Fibroblast of lung (primary cell): ENCODE data around the gene HINT1. TPM values are rescaled to one million over a fixed set of nuclear protein-coding genes. Genes with fewer than 3 reads are reported as not detected.

Source experiments
- DNase-seq, 2 donors: peaks; one replicate each; pipeline versions ENCODE4 v3.0.0 to v3.0.0-alpha.2; 2010; ENCODE audit warnings: low read depth in 2 of 2
- H2AFZ ChIP-seq: 2 replicates; pipeline ENCODE4 v1.5.1; 2012; ENCODE audit warnings: low read length, control low read depth, inconsistent platforms
- H3K27ac ChIP-seq: 2 replicates; pipeline ENCODE4 v1.5.1; 2011; ENCODE audit warnings: low read length, control low read depth; ENCODE audit not compliant: insufficient read depth
- H3K27me3 ChIP-seq: 2 replicates; pipeline ENCODE4 v1.5.1; 2011; ENCODE audit warnings: mild to moderate bottlenecking, low read length; ENCODE audit not compliant: control insufficient read depth, insufficient read depth
- H3K36me3 ChIP-seq: 2 replicates; pipeline ENCODE4 v1.5.1; 2011; ENCODE audit warnings: low read length; ENCODE audit not compliant: control insufficient read depth, insufficient read depth
- H3K4me1 ChIP-seq: 2 replicates; pipeline ENCODE4 v1.5.1; 2011; ENCODE audit warnings: low read length; ENCODE audit not compliant: control insufficient read depth, insufficient read depth; ENCODE audit errors: extremely low read depth
- H3K4me2 ChIP-seq: 2 replicates; pipeline ENCODE4 v1.5.1; 2011; ENCODE audit warnings: low read length, control low read depth; ENCODE audit not compliant: insufficient read depth; ENCODE audit errors: extremely low read depth
- H3K4me3 ChIP-seq, 4 experiments: fragments of 200-600 bp in 1 of 4; sonication (generic) in 1 of 4; replicated peaks in 1 of 4; 2 replicates each; pipeline ENCODE4 v1.5.1; 2011 to 2016; ENCODE audit warnings: low read length in 4 of 4, low read depth in 3 of 4, mild to moderate bottlenecking in 3 of 4, control low read depth in 2 of 4, inconsistent platforms in 1 of 4, mixed read lengths in 1 of 4; ENCODE audit not compliant: insufficient read depth in 1 of 4; ENCODE audit errors: control extremely low read depth in 1 of 4
- H3K79me2 ChIP-seq: 2 replicates; pipeline ENCODE4 v1.5.1; 2012; ENCODE audit warnings: mild to moderate bottlenecking, low read length, inconsistent platforms; ENCODE audit not compliant: control insufficient read depth, insufficient read depth
- H3K9ac ChIP-seq: 2 replicates; pipeline ENCODE4 v1.5.1; 2011; ENCODE audit warnings: mild to moderate bottlenecking, low read length, control low read depth; ENCODE audit not compliant: insufficient read depth
- H3K9me3 ChIP-seq: 2 replicates; pipeline ENCODE4 v1.5.1; 2012; ENCODE audit warnings: low read depth, low read length; ENCODE audit not compliant: control insufficient read depth, insufficient read depth
- H4K20me1 ChIP-seq: 2 replicates; pipeline ENCODE4 v1.5.1; 2011; ENCODE audit warnings: low read length; ENCODE audit not compliant: control insufficient read depth, insufficient read depth; ENCODE audit errors: extremely low read depth
- EZH2 ChIP-seq: IDR thresholded peaks from 2 replicates; pipeline ENCODE4 v1.5.1; 2012; ENCODE audit warnings: low read length, control low read depth, mild to moderate bottlenecking; ENCODE audit errors: missing control alignments
- polyA plus RNA-seq, 2 donors: library from polyadenylated mRNA; depleted of rRNA in 1 of 2; stranded (reverse) in 1 of 2; unstranded in 1 of 2; fragments of >200 nt; gene quantifications; 2 replicates each; pipeline ENCODE4 v1.2.1, GENCODE V29; 2011 to 2012; ENCODE audit warnings: missing spikeins in 1 of 2
- total RNA-seq: library from RNA; depleted of rRNA; stranded (reverse); fragments of >200 nt; gene quantifications from 2 replicates; pipeline ENCODE4 v1.2.1, GENCODE V29; 2014
- TF ChIP-seq, protein P1 (sequence below), 2 donors: IDR thresholded peaks in 1 of 2; conservative IDR thresholded peaks in 1 of 2; 1 replicate in 1 of 2; 2 replicates in 1 of 2; pipeline ENCODE4 v1.5.1; 2011 to 2012; ENCODE audit warnings: low read length in 2 of 2, control low read depth in 1 of 2, inconsistent platforms in 1 of 2, low read depth in 1 of 2, mild to moderate bottlenecking in 1 of 2

The HINT1 gene
- total and polyA plus RNA-seq, 2 donors (not counting 1 experiment from before 2014, with no cell fraction given) = 225 to 332 TPM

GRCh38 chr5:131204964-131205363 lies 39.9 kb upstream of the HINT1 start:
- Histone ChIP-seq H3K79me2 (no peaks in the 10 kb centered on the region), H3K9me3 (no peaks in the 10 kb centered on the region), H3K4me3 (no peak overlapping the region), H4K20me1 (no peaks in the 10 kb centered on the region), H3K4me1 (no peaks in the 10 kb centered on the region), H2AFZ (no peak overlapping the region), H3K27me3 (no peaks in the 10 kb centered on the region), H3K36me3 (no peaks in the 10 kb centered on the region), H3K27ac (no peak overlapping the region), H3K4me2 (no peak overlapping the region), H3K9ac (no peak overlapping the region)
- no peak for DNase-seq
- TF ChIP-seq, protein P1, sequence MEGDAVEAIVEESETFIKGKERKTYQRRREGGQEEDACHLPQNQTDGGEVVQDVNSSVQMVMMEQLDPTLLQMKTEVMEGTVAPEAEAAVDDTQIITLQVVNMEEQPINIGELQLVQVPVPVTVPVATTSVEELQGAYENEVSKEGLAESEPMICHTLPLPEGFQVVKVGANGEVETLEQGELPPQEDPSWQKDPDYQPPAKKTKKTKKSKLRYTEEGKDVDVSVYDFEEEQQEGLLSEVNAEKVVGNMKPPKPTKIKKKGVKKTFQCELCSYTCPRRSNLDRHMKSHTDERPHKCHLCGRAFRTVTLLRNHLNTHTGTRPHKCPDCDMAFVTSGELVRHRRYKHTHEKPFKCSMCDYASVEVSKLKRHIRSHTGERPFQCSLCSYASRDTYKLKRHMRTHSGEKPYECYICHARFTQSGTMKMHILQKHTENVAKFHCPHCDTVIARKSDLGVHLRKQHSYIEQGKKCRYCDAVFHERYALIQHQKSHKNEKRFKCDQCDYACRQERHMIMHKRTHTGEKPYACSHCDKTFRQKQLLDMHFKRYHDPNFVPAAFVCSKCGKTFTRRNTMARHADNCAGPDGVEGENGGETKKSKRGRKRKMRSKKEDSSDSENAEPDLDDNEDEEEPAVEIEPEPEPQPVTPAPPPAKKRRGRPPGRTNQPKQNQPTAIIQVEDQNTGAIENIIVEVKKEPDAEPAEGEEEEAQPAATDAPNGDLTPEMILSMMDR (conservative IDR thresholded peaks at IDR 0.05 in 1 of 2, IDR thresholded peaks at IDR 0.05 in 1 of 2; ENCODE audit: low read depth in 1 of 2, low read length in 2 of 2) = no peak
- no peak for TF ChIP-seq EZH2

DNA sequence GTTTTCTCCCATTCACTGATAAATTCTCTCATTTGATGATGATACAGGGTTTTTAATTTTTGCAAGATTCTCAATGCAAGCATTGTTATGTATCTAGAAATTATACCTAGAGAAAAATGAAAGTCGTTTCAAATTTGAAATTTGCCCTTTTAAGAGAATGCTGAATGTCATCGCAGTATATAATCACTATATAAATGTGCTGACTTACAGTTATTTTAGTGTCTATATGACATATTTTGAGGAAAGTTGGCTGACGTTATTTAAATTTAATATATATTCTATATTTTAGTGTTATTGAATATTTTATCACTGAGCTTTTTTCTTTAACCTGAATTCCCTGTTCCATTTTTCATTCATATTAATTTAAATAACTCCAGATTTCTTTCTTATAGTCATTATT lies 35.5 kb upstream of the HINT1 start:
- no peak overlapping the region for H3K4me3 ChIP-seq
- no peak overlapping the region for H3K27ac ChIP-seq
- no peak for DNase-seq
- no peaks in the 10 kb centered on the region for H3K27me3 ChIP-seq
- no peak overlapping the region for H3K4me2 ChIP-seq
- no peaks in the 10 kb centered on the region for H3K4me1 ChIP-seq
- H3K9me3 ChIP-seq = no peaks in the 10 kb centered on the region
- TF ChIP-seq, protein P1 (conservative IDR thresholded peaks at IDR 0.05 in 1 of 2, IDR thresholded peaks at IDR 0.05 in 1 of 2; ENCODE audit: low read depth in 1 of 2, low read length in 2 of 2) = no peak
- TF ChIP-seq EZH2 = no peak
- H2AFZ ChIP-seq = no peak overlapping the region
- H3K9ac ChIP-seq = no peak overlapping the region
- no peaks in the 10 kb centered on the region for H4K20me1 ChIP-seq
- no peaks in the 10 kb centered on the region for H3K36me3 ChIP-seq
- H3K79me2 ChIP-seq = no peaks in the 10 kb centered on the region

- Histone ChIP-seq H3K4me3 (no peak overlapping the region), H3K27me3 (no peaks in the 10 kb centered on the region), H4K20me1 (no peaks in the 10 kb centered on the region), H3K36me3 (no peaks in the 10 kb centered on the region), H3K79me2 (no peaks in the 10 kb centered on the region), H3K4me2 (no peak overlapping the region), H3K4me1 (no peaks in the 10 kb centered on the region), H3K9ac (no peak overlapping the region), H2AFZ (no peak overlapping the region), H3K27ac (no peak overlapping the region), H3K9me3 (no peaks in the 10 kb centered on the region)
- TF ChIP-seq, protein P1 (conservative IDR thresholded peaks at IDR 0.05 in 1 of 2, IDR thresholded peaks at IDR 0.05 in 1 of 2; ENCODE audit: low read depth in 1 of 2, low read length in 2 of 2) = no peak
- no peak for TF ChIP-seq EZH2
- peak; percentile 45 to 50 for DNase-seq
Measured at GRCh38 chr5:131198625-131199024, 33.6 kb upstream of the HINT1 start.
